Measurements from ENCODE around the gene HINT2.

DNA sequence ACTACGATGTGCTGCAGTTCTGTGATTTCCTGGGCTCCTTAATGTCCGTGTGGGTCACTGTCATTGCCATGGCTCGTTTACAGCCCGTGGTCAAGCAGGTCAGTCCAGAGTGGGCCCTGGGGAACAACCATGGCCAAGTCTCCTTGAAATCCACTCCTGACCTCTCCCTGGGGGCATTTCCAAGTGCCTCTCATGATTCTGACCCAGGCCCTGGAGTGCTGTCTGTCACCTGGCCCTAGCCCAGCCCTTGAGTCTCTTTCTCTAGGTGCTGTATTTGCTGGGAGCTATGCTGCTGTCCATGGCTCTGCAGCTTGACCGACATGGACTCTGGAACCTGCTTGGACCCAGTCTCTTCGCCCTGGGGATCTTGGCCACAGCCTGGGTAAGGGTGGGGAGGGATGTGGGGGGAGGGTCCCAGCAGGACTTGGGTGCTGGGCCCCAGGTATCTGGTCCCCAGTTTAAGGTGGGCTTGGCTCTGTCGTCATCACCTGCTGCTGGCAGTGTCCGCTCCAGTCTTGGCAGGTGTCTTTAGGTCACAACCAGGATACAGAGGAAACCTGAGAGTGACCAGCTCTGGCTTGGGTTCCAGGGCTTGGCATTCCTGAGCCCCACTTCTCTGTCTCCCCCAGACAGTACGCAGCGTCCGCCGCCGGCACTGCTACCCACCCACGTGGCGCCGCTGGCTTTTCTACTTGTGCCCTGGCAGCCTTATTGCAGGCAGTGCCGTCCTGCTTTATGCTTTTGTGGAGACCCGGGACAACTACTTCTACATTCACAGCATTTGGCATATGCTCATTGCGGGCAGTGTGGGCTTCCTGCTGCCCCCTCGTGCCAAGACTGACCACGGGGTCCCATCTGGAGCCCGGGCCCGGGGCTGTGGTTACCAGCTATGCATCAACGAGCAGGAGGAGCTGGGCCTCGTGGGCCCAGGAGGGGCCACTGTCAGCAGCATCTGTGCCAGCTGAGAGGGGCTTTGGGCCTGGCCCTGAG is 38.3 kb upstream of the HINT2 start:
- TF ChIP-seq NFRKB (IDR thresholded peaks at IDR 0.05) = no peak
- no peak for TF ChIP-seq FOXA1 (IDR thresholded peaks at IDR 0.05)
- no peak for TF ChIP-seq FOXM1 (IDR thresholded peaks at IDR 0.05; ENCODE audit: borderline replicate concordance)
- TF ChIP-seq TARDBP (IDR thresholded peaks at IDR 0.05) = no peak
- no peak for TF ChIP-seq SP1 (IDR thresholded peaks at IDR 0.05)
- no peak for TF ChIP-seq SUZ12 (IDR thresholded peaks at IDR 0.05)
